ENCODE results near the gene AP3S2.

Gene AP3S2

DNA sequence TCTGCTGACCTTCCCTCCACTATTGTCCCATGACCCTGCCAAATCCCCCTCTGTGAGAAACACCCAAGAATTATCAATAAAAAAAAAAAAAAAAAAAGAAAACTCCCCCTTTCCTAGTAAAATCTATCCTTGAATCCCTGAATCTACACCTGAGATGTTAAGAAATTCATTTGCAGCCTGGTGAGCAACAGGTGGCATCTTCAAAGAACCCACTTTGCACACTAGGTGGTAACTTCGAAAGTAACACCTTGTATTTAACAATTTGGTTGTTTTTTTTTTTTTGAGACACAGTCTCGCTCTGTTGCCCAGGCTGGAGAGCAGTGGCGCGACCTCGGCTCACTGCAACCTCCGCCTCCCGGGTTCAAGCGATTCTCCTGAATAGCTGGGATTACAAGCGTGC lies 24.3 kb downstream of the AP3S2 start:
- in situ Hi-C loops (cut with MboI; ENCODE audit: low sequenced_read_pairs): loop anchor here (25.0 kb wide), 1 partner anchor 107 kb away; the partner anchor contains the start of gene MESP1

DNA sequence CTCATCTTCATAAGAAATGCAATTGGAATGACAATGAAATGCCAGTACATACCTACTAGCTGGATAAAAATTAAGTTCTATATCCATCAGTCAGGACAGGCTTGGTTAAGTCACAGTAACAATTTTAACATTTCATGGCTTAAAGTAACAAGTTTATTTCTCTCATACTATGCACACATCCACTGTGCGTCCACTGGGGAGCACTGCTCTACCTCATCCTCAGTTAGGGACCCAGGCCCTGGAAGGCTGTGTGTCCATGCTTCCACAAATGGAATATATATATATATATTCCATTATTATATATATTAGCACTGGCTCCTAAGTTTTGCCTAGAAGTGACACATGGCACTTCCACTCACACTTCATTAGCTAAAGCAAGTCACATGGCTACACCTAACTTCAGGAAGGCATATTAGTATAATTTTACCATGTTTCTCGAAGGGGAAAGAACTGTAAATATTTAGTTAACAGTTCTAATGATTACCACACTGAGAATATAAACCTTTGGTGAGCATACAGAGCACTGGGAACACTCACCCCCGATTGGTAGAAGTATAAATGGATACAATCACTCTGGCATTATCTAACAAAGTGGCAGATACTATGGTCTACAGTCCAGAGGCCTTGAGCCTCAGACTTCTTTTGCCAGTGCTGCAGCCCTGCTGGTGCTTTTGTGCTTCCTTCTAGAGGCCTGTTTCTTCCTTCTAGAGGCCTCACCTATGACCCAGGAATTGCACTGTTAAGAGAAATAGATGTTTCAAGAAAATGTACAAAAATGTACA lies 28.6 kb downstream of the AP3S2 start:
- in situ Hi-C loops (cut with MboI; ENCODE audit: low sequenced_read_pairs): loop anchor here (25.0 kb wide), 1 partner anchor 103 kb away; the partner anchor contains the start of gene MESP1

DNA sequence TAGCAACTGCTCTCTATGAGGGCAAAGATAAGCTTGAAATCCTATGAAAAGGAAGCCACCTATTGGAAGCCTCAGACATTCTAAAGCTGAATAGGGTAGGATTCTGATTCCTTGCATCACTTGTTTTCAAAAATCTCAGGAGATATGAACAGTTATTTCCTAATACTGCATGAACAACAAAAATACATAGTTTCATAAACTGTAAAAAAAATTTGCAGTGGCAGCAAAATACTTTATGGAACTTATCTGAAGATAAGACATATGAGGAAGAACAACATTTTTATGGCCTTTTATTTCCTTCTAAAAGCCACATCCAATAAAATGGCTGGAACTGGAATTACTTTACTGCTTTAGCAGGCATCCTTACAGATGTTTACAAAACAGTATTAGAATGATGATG lies 29.9 kb downstream of the AP3S2 start:
- in situ Hi-C loops (cut with MboI; ENCODE audit: low sequenced_read_pairs): loop anchor here (25.0 kb wide), 1 partner anchor 102 kb away; the partner anchor contains the start of gene MESP1

DNA sequence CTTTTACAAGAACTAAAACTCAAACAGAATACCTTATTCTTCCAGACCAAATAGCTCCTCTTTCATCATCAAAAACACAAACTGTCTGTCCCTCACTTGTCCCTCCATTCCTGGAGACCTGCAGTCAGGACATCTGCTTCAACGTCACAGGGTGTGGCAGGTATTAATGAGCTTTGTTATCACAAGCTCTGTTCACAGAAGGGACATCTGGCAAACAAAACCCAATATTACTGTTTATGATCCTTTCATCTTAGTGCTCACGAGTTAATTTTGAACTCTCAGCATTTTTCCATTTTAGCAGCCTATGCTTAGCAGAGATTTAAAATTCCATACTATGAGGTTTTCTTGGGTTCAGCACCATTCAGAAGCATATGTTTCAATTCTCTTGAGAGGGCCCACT lies 32.9 kb downstream of the AP3S2 start:
- in situ Hi-C loops (cut with MboI; ENCODE audit: low sequenced_read_pairs): loop anchor here (25.0 kb wide), 1 partner anchor 99 kb away; the partner anchor contains the start of gene MESP1

DNA sequence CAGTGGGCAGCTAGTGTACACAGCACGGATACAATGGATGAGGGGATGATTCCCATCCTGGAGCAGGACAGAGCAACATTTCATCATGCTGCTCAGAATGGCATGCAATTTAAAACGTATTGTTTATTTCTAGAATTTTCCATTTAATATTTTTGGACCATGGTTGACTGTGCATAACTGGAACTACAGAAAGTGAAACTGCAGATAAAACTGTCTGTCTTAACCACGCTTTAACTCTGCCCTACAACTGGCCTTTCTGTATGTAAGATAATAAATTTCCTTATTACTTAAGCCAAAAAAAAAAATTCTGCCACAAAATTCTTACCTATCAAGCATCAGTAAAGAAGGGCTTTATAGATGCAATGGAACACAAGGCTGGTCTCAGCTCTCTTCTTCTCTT lies 33.4 kb downstream of the AP3S2 start:
- in situ Hi-C loops (cut with MboI; ENCODE audit: low sequenced_read_pairs): loop anchor here (25.0 kb wide), 1 partner anchor 98 kb away; the partner anchor contains the start of gene MESP1

DNA sequence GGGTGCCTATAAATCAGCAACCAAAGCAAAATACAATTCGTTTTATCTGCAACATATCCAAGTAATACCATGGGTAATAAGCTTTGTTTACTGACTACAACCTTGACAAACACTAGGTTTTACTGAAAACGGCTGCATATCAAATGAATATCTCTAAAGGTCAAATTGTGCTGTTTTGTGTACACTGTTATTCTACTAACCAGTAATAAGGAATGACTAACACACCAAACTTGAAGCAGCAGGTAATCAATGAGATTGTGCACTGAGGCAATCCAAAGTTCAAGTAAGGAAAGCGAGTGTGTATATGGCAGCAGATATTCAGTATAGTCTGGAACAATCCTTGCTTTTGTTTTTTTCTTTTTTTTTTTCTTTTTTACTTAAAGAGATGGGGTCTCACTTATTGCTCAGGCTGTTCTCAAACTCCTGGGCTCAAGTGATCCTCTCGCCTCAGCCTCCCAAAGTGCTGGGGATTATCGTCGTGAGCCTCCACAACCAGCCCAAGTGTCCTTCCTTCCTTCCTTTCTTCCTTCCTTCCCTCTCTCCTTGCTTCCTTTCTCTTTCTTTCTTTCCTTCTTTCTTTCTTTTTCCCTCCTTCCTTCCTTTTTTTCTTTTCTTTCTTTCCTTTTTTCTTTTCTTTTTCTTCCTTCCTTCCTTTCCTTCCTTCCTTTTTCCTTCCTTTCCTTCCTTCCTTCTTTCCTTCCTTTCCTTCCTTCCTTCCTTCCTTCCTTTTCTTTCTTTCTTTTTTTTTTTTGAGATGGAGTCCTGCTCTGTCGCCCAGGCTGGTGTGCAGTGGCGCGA lies 34.9 kb downstream of the AP3S2 start:
- in situ Hi-C loops (cut with MboI; ENCODE audit: low sequenced_read_pairs): loop anchor here (25.0 kb wide), 1 partner anchor 97 kb away; the partner anchor contains the start of gene MESP1

DNA sequence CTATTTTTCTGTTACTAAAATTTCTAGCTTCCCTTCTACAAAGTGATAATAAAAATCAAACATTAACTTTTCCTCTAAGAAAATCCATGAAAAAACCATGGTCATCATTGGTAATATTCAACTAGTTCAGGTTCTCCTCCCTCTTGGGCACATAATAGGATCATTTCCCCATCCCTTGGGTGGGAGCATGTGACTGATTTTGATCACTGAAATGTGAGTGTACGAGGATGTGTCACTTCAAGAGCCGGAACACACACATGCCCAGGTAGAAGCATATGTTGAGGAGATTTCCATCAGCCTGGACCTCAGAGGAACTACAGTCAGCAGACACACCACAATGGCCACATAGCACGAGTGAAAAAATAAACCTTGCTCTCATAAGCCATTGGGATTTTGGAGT lies 36.1 kb downstream of the AP3S2 start:
- in situ Hi-C loops (cut with MboI; ENCODE audit: low sequenced_read_pairs): loop anchor here (25.0 kb wide), 1 partner anchor 95 kb away; the partner anchor contains the start of gene MESP1

DNA sequence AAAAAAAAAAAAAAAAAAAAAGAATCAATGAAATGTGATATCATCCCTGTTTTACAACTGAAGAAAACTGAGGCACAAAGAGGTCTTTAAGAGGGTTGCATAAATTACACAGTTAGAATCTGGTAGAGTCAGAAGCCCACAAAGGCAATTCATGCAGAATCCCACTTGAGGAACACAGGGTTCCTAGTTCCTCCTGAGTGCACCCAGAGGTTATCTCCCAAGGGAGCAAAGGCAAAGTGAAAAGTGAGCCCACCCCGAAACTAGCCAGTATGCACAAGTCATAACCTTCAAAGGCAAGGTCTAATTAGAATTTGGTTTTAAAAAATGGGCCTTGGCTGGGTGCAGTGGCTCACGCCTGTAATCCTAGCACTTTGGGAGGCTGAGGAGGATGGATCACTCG lies 37.8 kb downstream of the AP3S2 start:
- in situ Hi-C loops (cut with MboI; ENCODE audit: low sequenced_read_pairs): loop anchor here (25.0 kb wide), 1 partner anchor 94 kb away; the partner anchor contains the start of gene MESP1

DNA sequence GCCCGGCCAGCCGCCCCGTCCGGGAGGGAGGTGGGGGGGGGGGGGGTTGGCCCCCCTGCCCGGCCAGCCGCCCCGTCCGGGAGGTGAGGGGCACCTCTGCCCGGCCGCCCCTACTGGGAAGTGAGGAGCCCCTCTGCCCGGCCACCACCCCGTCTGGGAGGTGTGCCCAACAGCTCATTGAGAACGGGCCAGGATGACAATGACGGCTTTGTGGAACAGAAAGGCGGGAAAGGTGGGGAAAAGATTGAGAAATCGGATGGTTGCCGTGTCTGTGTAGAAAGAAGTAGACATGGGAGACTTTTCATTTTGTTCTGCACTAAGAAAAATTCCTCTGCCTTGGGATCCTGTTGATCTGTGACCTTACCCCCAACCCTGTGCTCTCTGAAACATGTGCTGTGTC lies 38.9 kb downstream of the AP3S2 start:
- in situ Hi-C loops (cut with MboI; ENCODE audit: low sequenced_read_pairs): loop anchor here (25.0 kb wide), 1 partner anchor 93 kb away; the partner anchor contains the start of gene MESP1

DNA sequence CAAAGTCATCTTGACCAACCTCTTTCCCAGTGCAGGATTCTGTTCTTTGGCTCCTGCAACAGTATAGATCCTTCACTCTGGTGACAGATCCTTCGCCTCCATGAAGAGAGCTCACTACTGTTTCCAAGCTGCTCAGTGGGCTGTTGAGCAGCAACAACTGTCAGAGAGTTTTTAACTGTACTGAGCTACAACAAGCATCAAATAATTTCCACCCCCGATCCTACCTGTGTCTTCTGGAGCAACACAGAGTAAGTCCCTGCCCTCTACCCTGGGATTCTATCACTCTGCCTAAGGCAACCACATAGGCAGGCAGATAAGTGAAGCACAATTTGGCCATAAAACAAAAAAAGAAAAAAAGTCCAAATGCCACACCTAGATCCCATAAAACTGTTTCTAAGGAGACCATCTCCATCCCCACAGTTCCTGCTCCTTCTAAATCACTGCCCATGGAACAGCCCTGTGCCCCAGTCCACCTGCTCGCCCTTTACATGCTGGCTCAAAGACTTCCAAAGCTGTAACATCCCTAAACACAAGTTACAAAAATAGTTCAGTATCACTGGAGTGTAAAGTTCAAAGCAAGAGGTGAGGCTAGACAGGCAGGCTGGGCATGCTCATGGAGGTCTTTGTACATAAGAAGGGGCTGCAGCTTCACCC lies 41.3 kb downstream of the AP3S2 start:
- in situ Hi-C loops (cut with MboI; ENCODE audit: low sequenced_read_pairs): loop anchor here (25.0 kb wide), 1 partner anchor 90 kb away; the partner anchor contains the start of gene MESP1

DNA sequence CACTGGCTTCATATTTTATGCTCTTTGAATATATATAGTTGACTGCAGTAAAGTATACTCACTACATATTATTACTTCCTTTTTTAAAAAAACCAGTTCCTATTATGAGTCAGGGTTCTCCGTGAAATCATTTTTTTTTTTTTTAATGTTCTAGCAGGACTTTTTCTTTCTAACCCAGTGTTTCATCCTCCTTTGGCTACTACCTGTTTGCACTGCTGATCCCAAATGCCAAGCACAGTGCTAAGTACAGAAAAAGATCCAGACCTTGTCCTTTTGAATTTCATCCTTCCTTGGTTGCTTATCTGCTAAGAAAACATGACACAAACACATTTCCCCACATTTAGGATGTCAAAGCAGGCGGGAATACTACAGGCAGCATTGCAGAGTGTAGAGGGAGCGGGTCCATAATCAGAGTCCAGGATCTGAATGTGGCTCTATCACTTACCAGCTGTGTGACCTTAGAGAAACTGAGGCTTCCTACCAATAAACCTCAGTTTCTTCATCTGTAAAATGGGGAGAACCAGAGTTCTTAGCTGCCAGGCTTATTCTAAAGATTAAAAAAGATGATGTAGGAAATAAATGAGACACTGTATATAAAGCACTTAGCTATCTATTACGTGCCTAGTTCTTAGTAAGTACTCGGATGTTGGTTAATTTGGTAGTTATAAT lies 42.0 kb downstream of the AP3S2 start:
- in situ Hi-C loops (cut with MboI; ENCODE audit: low sequenced_read_pairs): loop anchor here (25.0 kb wide), 1 partner anchor 90 kb away; the partner anchor contains the start of gene MESP1

DNA sequence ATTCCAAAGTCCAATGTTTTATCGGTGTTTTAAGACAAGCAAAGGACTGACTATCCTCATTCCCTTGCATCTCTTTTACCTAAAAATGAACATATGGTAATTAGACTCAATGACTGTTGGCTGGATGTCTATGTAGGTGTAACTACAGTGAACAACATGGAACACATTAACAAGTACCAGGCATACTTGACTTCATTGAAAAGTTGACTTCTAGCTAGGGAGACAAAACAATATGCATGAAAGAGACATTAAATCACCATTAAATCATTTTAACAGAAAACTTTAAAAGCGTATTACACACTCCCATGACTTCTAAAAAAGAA lies 44.9 kb downstream of the AP3S2 start:
- in situ Hi-C loops (cut with MboI; ENCODE audit: low sequenced_read_pairs): no loop called here

DNA sequence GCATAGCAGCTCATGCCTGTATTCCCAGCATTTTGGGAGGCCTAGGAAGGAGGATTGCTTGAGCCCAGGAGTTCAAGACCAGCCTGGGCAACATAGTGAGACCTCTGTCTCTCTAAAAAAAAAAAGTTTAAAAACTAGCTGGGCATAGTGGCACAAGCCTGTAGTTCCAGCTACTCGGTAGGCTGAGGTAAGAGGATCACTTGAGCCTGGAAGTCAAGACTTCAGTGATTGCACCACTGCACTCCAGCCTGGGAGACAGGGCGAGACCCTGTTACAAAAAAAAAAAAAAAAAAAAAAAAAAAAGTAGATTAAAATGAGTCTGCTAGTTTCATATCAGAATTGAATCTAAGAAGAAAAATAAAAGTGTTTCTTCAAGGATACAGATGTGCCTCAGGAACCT lies 46.7 kb downstream of the AP3S2 start:
- in situ Hi-C loops (cut with MboI; ENCODE audit: low sequenced_read_pairs): no loop called here

DNA sequence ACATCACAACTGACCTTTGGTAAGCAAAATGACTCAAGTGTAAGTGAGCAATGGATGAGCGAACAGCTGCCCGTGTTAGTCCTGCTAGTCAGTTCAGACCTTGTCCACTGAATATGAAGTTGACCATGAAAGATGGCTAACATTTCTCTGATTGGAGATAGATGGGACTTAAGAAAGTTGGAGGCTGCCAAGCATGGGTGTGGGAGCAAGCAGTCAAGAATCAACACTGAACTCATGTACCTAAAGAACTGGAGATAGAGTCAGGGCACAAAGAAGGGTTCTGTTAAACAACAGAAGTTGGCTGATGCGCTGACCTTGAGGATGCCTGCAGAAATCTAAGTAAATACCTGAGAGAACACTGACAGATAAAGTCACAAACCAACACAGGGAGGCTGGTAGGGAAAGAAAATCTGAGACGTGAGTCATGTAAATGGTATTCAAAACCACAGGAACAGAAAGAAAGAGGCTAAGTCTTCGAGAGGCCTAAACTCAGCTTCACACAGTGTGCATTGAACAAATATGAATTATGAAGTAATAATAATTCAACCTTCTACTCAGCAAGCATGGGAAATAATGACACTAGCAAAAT lies 48.4 kb downstream of the AP3S2 start:
- in situ Hi-C loops (cut with MboI; ENCODE audit: low sequenced_read_pairs): no loop called here

DNA sequence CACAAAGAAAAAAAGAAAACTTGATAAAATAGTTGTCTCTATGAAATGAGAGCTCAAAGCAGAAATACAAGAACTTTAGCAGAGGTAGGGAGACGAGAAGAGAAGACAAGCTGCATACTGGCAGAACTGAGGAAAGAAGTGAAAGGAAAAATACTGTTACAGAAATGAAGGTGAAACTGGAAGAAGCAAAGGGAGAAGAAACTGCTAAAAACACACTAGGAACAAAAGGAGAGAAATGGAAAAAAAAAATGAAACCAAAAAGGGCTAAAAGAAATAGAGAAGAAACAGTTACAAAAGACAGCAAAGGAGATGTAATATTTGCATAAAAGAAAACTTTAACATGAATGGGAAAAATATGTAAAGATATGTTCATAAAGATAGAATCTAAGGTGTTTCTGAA lies 51.8 kb downstream of the AP3S2 start:
- in situ Hi-C loops (cut with MboI; ENCODE audit: low sequenced_read_pairs): no loop called here

DNA sequence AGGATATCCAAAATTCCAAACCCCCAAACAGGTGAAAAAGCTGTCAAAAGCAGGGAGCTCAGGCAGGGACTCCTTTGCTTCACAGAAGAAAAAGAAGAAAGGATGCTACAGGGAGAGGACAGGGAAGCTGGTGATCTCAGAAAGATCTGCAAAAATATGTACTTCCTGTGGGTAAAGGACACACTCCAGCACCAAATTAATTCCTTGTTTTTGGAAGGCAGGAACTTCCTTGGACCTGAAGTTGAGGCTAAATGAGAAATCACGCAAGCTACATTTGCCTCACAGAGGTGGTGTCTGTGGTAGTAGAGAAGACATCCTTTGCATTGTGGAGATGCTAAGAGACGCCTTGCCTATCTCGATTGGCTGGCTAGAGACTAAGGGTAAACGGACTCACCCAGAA lies 52.5 kb downstream of the AP3S2 start:
- in situ Hi-C loops (cut with MboI; ENCODE audit: low sequenced_read_pairs): no loop called here

DNA sequence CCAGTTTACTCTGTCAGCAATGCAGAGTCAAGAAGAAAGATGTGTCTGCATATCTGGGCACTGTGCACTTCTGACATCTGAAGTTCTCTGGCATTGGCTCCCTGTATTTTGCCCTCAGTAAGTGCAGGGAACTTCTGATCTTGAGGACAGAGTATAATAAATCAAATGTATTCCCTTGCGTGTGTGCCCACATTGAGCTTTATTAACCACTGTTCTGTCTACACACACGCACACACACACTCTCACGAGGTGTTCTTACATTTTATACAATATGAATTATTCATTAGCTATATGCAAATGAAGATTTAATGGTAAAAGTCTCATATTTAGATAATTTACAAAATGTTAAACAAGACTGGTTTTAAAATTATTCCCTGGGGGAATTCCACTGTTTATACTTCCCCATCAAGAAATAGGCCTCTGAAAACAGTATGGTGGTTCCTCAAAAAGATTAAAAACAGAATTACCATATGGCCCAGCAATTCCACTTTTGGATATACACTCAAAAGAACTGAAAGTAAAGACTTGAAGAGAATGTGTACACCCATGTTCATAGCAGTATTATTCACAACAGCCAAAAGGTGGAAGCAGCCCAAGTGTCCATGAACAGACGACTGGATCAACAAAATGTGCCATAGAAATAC lies 54.5 kb downstream of the AP3S2 start:
- in situ Hi-C loops (cut with MboI; ENCODE audit: low sequenced_read_pairs): no loop called here

DNA sequence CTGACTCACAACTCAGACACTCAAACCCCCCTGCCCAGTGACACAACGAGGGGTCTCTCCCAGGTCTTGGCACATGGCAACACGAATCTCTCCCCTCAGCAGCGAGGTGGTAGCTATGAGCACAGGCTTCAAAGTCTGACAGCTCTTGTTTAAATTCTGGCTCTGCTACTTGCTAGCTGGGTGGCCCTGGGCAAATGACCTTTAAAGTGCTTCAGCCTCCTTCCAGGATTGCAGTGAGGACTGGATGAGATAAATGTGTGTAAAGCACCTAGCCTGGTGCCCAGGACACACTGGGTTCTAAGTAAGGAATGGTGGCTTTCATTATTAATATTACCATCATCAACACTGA lies 56.0 kb downstream of the AP3S2 start:
- in situ Hi-C loops (cut with MboI; ENCODE audit: low sequenced_read_pairs): no loop called here

DNA sequence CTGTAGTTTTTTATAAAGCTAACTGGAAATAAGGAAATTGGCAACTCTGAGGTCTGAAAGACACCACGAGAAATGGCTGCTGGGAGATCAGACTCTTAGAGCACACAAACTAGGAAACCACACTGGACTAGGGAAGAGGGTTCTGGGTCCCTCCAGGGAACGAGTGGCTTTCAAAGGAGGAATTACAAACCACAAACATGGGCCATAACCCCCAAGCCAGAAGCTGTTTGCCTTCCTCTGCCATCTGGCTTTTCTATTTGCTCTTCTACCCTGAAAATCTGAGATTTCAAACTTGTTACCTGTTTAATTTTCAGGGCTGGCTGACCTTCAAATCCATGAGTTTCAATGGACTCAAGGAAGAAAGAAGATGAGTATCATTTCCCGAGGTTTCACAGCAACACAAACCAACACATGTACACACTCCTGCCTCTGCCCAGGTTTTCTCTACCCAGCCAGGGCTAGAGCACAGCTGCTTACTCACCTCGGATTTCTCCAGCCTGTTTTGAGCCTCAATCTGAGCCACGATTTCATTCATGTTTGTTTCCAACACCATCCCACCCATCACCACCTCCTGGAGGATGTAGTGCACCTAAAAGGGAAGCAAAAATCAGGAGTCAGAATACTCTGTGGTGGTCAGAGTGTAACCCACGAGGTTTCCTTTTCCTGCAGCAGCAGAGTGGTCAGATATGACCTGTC lies 56.5 kb downstream of the AP3S2 start:
- in situ Hi-C loops (cut with MboI; ENCODE audit: low sequenced_read_pairs): no loop called here

All from hTERT RPE-1 (cell line).